Gastrocnemius medialis (tissue), 4 donors: ENCODE results near the gene BRWD1.

Source experiments
- CTCF ChIP-seq, 5 experiments: fragments of 450-650 bp in 3 of 5; fragments of 200-600 bp in 2 of 5; sonication (generic) in 2 of 5; IDR thresholded peaks in 4 of 5; conservative IDR thresholded peaks in 1 of 5; 1 replicate in 4 of 5; 2 replicates in 1 of 5; pipeline ENCODE4 v1.5.1; 2016 to 2019; ENCODE audit warnings: antibody characterized with exemption in 5 of 5, mild to moderate bottlenecking in 3 of 5, moderate library complexity in 3 of 5
- POLR2A ChIP-seq, 2 donors: fragments of 450-650 bp; IDR thresholded peaks; one replicate each; pipeline ENCODE4 v1.6.1; 2017; ENCODE audit warnings: antibody characterized with exemption in 2 of 2, mild to moderate bottlenecking in 2 of 2, moderate library complexity in 2 of 2

- TF ChIP-seq CTCF (IDR thresholded peaks at IDR 0.05 in 4 of 5, conservative IDR thresholded peaks at IDR 0.05 in 1 of 5) (no peak), POLR2A (IDR thresholded peaks at IDR 0.05) (no peak)
Observed at GRCh38 chr21:39153842-39154241, 159.6 kb downstream of the BRWD1 start.
